Activated CD8-positive, alpha-beta memory T cell treated with anti-CD3 and anti-CD28 coated beads, Interleukin-2, amount 50 U/mL, for 1 hour (primary cell): Measurements from ENCODE around the gene CDC23.

Experiments
- DNase-seq: peaks from one replicate; pipeline ENCODE4 v3.0.0-alpha.2; 2020; ENCODE audit errors: extremely low read depth

CDC23 gene

DNA sequence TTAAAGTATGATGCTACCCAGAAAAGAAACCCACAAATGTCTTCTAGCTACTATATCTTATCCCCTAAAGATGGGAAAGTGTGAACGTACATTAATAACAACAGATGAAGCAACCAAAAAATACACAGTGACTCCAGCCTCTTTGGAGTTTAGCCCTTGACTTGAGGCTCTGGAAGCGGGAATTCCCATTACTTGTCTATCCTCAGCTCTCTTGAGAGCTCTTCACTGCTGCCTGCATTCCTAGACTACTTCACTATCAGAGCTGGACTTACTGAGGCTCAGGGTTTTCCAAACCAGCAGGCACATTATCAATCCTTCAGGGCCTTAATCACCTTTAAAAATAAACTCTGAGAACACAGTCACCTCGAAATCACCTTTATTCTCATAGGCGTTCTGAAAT is 72.9 kb downstream of the CDC23 start:
- no peak for DNase-seq

DNA sequence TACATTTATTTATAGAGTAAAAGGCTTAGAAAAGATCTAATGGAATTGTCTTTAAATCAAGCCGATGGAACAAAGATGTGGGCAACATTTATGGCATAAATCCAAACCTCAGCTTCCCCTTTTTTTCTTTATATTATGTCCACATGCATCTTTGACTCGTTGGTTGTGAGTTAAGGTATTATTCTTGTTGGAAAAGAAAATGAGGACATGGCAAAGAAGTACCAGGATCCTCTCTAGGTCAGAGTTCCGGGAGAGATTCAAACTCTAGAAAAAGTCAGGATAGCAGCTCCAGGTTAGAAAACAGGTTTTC is 73.4 kb downstream of the CDC23 start:
- no peak for DNase-seq

DNA sequence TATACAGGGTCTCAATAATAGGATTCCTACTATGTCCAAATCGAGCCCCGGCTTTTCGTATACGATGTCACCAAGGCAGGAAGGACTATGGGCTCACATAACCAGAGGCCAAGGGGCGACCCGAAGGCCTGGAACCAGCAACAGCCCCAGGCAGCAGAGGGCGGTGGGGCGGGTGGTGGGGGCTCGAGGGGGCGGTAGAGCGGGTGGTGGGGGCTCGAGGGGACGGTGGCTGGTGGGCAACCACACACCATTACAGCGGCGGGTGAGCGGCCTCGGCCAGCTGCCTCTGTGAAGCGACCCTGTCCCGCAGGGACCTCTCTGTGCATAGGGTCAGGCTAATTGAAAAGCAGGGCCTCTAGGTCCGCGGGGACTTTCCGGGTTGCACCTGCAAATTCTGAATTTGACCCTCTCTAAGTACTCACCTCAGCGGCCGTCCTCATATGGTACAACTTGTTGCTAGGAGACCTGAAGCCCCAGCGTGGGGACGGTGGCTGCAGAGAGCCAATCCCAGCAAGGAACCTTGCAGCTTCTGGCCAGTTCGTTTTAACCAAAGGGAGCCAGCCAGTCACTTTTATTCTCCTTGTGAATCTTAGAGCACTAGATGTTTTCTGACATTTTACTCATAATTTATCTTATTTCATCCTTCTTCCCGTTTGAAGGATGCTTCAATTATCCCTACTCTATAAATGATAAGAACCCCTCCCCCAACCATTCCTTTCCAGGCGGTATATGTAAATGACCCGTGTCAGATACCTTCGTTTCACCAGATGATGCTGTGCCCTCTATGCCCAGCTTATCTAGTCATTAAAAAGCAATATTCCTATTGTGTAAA is 74.0 kb downstream of the CDC23 start, which contains the start of gene NME5:
NME5 (minus strand) TSS at position 480 of the 832 bp plus-strand sequence. CDS start 648 bp downstream, outside the sequence.
- DNase-seq = no peak
